ENCODE results near the gene CWC27.
"Not testable (repeated sequence)": the region's sequence is repeated elsewhere in the genome, so short reads cannot be mapped to it uniquely, and the experiment has no call there.

Gene CWC27

GRCh38 chr5:64895748-64896147 lies 127.0 kb downstream of the CWC27 start:
- no peak for TF ChIP-seq CTCF (IDR thresholded peaks at IDR 0.05; ENCODE audit: low read depth, low read length)
- H3K4me3 ChIP-seq (ENCODE audit: low read depth, low read length) = no peak overlapping the region

- no peak overlapping the region for H3K4me3 ChIP-seq (ENCODE audit: low read depth, low read length)
- TF ChIP-seq CTCF (IDR thresholded peaks at IDR 0.05; ENCODE audit: low read depth, low read length) = no peak
Measured at GRCh38 chr5:64899838-64900237, 131.1 kb downstream of the CWC27 start.

- no peak for TF ChIP-seq CTCF (IDR thresholded peaks at IDR 0.05; ENCODE audit: low read depth, low read length)
- no peak overlapping the region for H3K4me3 ChIP-seq (ENCODE audit: low read depth, low read length)
Measured at GRCh38 chr5:64900618-64901017, 131.9 kb downstream of the CWC27 start.

- not testable (repeated sequence) for H3K4me3 ChIP-seq (ENCODE audit: low read depth, low read length)
Measured at GRCh38 chr5:64907399-64907798, 138.7 kb downstream of the CWC27 start.

- TF ChIP-seq CTCF (IDR thresholded peaks at IDR 0.05; ENCODE audit: low read depth, low read length) = no peak
- no peak overlapping the region for H3K4me3 ChIP-seq (ENCODE audit: low read depth, low read length)
Measured at GRCh38 chr5:64914396-64914795, 145.7 kb downstream of the CWC27 start.

- no peak for TF ChIP-seq CTCF (IDR thresholded peaks at IDR 0.05; ENCODE audit: low read depth, low read length)
- H3K4me3 ChIP-seq (ENCODE audit: low read depth, low read length) = no peak overlapping the region
Measured at GRCh38 chr5:64918083-64918482, 149.4 kb downstream of the CWC27 start.

- H3K4me3 ChIP-seq (ENCODE audit: low read depth, low read length) = no peak overlapping the region
- TF ChIP-seq CTCF (IDR thresholded peaks at IDR 0.05; ENCODE audit: low read depth, low read length) = no peak
Measured at GRCh38 chr5:64921386-64921785, 152.7 kb downstream of the CWC27 start.

- no peak for TF ChIP-seq CTCF (IDR thresholded peaks at IDR 0.05; ENCODE audit: low read depth, low read length)
- H3K4me3 ChIP-seq (ENCODE audit: low read depth, low read length) = no peak overlapping the region
Measured at GRCh38 chr5:64923151-64923685, 154.5 kb downstream of the CWC27 start.
